CD4-positive, CD25-positive, alpha-beta regulatory T cell (primary cell): ENCODE results near the gene SLC22A2. TPM values are rescaled to one million over a fixed set of nuclear protein-coding genes. Genes with fewer than 3 reads are reported as not detected.

ENCODE experiments used
- ATAC-seq, 2 donors: fragments of 150-1000 bp; cut with Tn5 transposase; one replicate each; pipeline ENCODE4 v1.10.0; 2021; ENCODE audit warnings: low read depth in 2 of 2, moderate number of reproducible peaks in 2 of 2, moderate library complexity in 1 of 2
- DNase-seq, 3 donors: peaks; one replicate each; pipeline versions ENCODE4 v3.0.0 to v3.0.0-alpha.2; 2012 to 2022; ENCODE audit warnings: mixed read lengths in 1 of 3
- H3K27ac ChIP-seq: one replicate; pipeline ENCODE4 v1.7.0; 2013; ENCODE audit warnings: mild to moderate bottlenecking, low read length; ENCODE audit not compliant: insufficient read depth, poor library complexity, severe bottlenecking
- H3K27me3 ChIP-seq: one replicate; pipeline ENCODE4 v1.7.0; 2013; ENCODE audit warnings: low read length; ENCODE audit not compliant: control insufficient read depth, insufficient read depth
- H3K36me3 ChIP-seq: one replicate; pipeline ENCODE4 v1.7.0; 2013; ENCODE audit warnings: mild to moderate bottlenecking, low read length, moderate library complexity; ENCODE audit not compliant: control insufficient read depth, insufficient read depth
- H3K4me1 ChIP-seq: 2 replicates; pipeline ENCODE4 v1.7.0; 2013; ENCODE audit warnings: mild to moderate bottlenecking, low read length; ENCODE audit not compliant: insufficient read depth, control insufficient read depth, poor library complexity, severe bottlenecking
- H3K4me3 ChIP-seq: one replicate; pipeline ENCODE4 v1.7.0; 2013; ENCODE audit warnings: low read depth, mild to moderate bottlenecking, low read length, moderate library complexity
- H3K9me3 ChIP-seq, 2 experiments: 1 replicate in 1 of 2; 2 replicates in 1 of 2; pipeline ENCODE4 v1.7.0; 2013; ENCODE audit warnings: low read length in 2 of 2, mild to moderate bottlenecking in 1 of 2, moderate library complexity in 1 of 2; ENCODE audit not compliant: control insufficient read depth in 2 of 2
- H3K27ac Mint-ChIP-seq, 3 donors: one replicate each; pipeline ENCODE4 v1.8.0; 2020 to 2022; ENCODE audit warnings: mild to moderate bottlenecking in 3 of 3, mixed read lengths in 3 of 3, moderate library complexity in 2 of 3
- H3K27me3 Mint-ChIP-seq: one replicate; pipeline ENCODE4 v1.8.0; 2022; ENCODE audit warnings: mild to moderate bottlenecking, mixed read lengths
- H3K36me3 Mint-ChIP-seq: one replicate; pipeline ENCODE4 v1.8.0; 2020; ENCODE audit warnings: mixed read lengths
- H3K4me1 Mint-ChIP-seq, 4 donors: one replicate each; pipeline ENCODE4 v1.8.0; 2020 to 2022; ENCODE audit warnings: mixed read lengths in 4 of 4, mild to moderate bottlenecking in 1 of 4
- H3K4me3 Mint-ChIP-seq, 4 donors: one replicate each; pipeline ENCODE4 v1.8.0; 2020 to 2022; ENCODE audit warnings: mild to moderate bottlenecking in 4 of 4, mixed read lengths in 4 of 4, moderate library complexity in 3 of 4
- H3K9me3 Mint-ChIP-seq, 7 donors: one replicate each; pipeline ENCODE4 v1.8.0; 2020 to 2022; ENCODE audit warnings: mixed read lengths in 7 of 7, mild to moderate bottlenecking in 3 of 7, moderate library complexity in 2 of 7
- polyA plus RNA-seq, 4 donors: library from polyadenylated mRNA; unstranded; fragments of 300-500 nt; fragmentation: Illumina TruSeq; gene quantifications; one replicate each; pipeline ENCODE4 v1.2.3, GENCODE V29; 2021
- total RNA-seq: library from RNA; stranded (reverse); gene quantifications from one replicate; pipeline ENCODE4 v1.2.3, GENCODE V29; 2022

The SLC22A2 gene
- total and polyA plus RNA-seq, 5 donors from 2014 or later, result not detected

GRCh38 chr6:160227769-160228161 lies 30.9 kb downstream of the SLC22A2 start:
- Mint-ChIP-seq H3K4me3 (no peak overlapping the region), H3K27me3 (peaks cover 5% of the 10 kb centered on the region), H3K4me1 (no peaks in the 10 kb centered on the region), H3K36me3 (no peaks in the 10 kb centered on the region), H3K9me3 (peaks cover 0 to 8% (median 2%) of the 10 kb centered on the region in 7 donors), H3K27ac (no peak overlapping the region)
- DNase-seq (no peak), ATAC-seq (no peak)
- H3K27ac ChIP-seq, result no peak overlapping the region
- no peak overlapping the region for H3K4me3 ChIP-seq
- no peaks in the 10 kb centered on the region for H3K4me1 ChIP-seq
- H3K27me3 ChIP-seq, result no peaks in the 10 kb centered on the region
- H3K36me3 ChIP-seq, result no peaks in the 10 kb centered on the region
- H3K9me3 ChIP-seq, result no peaks in the 10 kb centered on the region

- H3K4me3 Mint-ChIP-seq, result no peak overlapping the region
- H3K27me3 Mint-ChIP-seq, result peaks cover 5% of the 10 kb centered on the region
- no peak overlapping the region for H3K27ac ChIP-seq
These were observed 31.4 kb downstream of the SLC22A2 start for GRCh38 chr6:160227038-160227768.

GRCh38 chr6:160226118-160226591 lies 32.5 kb downstream of the SLC22A2 start:
- Mint-ChIP-seq H3K4me3 (no peak overlapping the region), H3K4me1 (no peaks in the 10 kb centered on the region), H3K27me3 (peaks cover 5% of the 10 kb centered on the region), H3K27ac (peak overlapping the region in 1 of 3 donors; percentile 27), H3K36me3 (no peaks in the 10 kb centered on the region), H3K9me3 (peaks cover 0 to 8% (median 2%) of the 10 kb centered on the region in 7 donors)
- DNase-seq, result no peak
- ATAC-seq, result no peak
- H3K4me3 ChIP-seq, result no peak overlapping the region
- no peak overlapping the region for H3K27ac ChIP-seq
- H3K27me3 ChIP-seq, result no peaks in the 10 kb centered on the region
- H3K9me3 ChIP-seq, result no peaks in the 10 kb centered on the region
- H3K4me1 ChIP-seq, result no peaks in the 10 kb centered on the region
- no peaks in the 10 kb centered on the region for H3K36me3 ChIP-seq

More at GRCh38 chr6:160227038-160227768, 31.4 kb downstream of the SLC22A2 start:
- Mint-ChIP-seq H3K27ac (no peak overlapping the region), H3K4me1 (no peaks in the 10 kb centered on the region), H3K9me3 (peaks cover 0 to 8% (median 2%) of the 10 kb centered on the region in 7 donors), H3K36me3 (no peaks in the 10 kb centered on the region)
- DNase-seq (no peak), ATAC-seq (no peak)
- no peaks in the 10 kb centered on the region for H3K4me1 ChIP-seq
- no peak overlapping the region for H3K4me3 ChIP-seq
- no peaks in the 10 kb centered on the region for H3K27me3 ChIP-seq
- no peaks in the 10 kb centered on the region for H3K36me3 ChIP-seq
- no peaks in the 10 kb centered on the region for H3K9me3 ChIP-seq

GRCh38 chr6:160224639-160225237 lies 33.9 kb downstream of the SLC22A2 start:
- ATAC-seq (no peak), DNase-seq (no peak)
- H3K4me3 Mint-ChIP-seq, result no peak overlapping the region

GRCh38 chr6:160222491-160222890 lies 36.1 kb downstream of the SLC22A2 start:
- no peaks in the 10 kb centered on the region for H3K9me3 ChIP-seq
- H3K36me3 Mint-ChIP-seq, result no peaks in the 10 kb centered on the region
- no peak overlapping the region for H3K27ac Mint-ChIP-seq
- H3K27me3 Mint-ChIP-seq, result peaks cover 4% of the 10 kb centered on the region
- peaks cover 6% of the 10 kb centered on the region for H3K27me3 ChIP-seq
- no peak overlapping the region for H3K27ac ChIP-seq
- DNase-seq (no peak), ATAC-seq (no peak)
- no peaks in the 10 kb centered on the region for H3K4me1 ChIP-seq
- H3K4me3 Mint-ChIP-seq, result no peak overlapping the region
- H3K4me1 Mint-ChIP-seq, result no peaks in the 10 kb centered on the region
- H3K36me3 ChIP-seq, result no peaks in the 10 kb centered on the region
- H3K9me3 Mint-ChIP-seq, result peaks cover 0 to 3% (median 0%) of the 10 kb centered on the region in 7 donors
- no peak overlapping the region for H3K4me3 ChIP-seq

More at GRCh38 chr6:160224639-160225237, 33.9 kb downstream of the SLC22A2 start:
- Histone ChIP-seq H3K36me3 (no peaks in the 10 kb centered on the region), H3K27ac (no peak overlapping the region), H3K27me3 (no peaks in the 10 kb centered on the region), H3K4me3 (no peak overlapping the region), H3K4me1 (no peaks in the 10 kb centered on the region), H3K9me3 (no peaks in the 10 kb centered on the region)
- Mint-ChIP-seq H3K36me3 (no peaks in the 10 kb centered on the region), H3K27me3 (peaks cover under 1% of the 10 kb centered on the region), H3K9me3 (peaks cover 0 to 5% (median 2%) of the 10 kb centered on the region in 7 donors), H3K4me1 (no peaks in the 10 kb centered on the region), H3K27ac (no peak overlapping the region)

- Histone ChIP-seq H3K27ac (no peak overlapping the region), H3K36me3 (no peaks in the 10 kb centered on the region), H3K9me3 (no peaks in the 10 kb centered on the region), H3K4me3 (no peak overlapping the region), H3K27me3 (peaks cover 9% of the 10 kb centered on the region), H3K4me1 (no peaks in the 10 kb centered on the region)
- Mint-ChIP-seq H3K36me3 (no peaks in the 10 kb centered on the region), H3K9me3 (peaks cover 0 to 5% (median 0%) of the 10 kb centered on the region in 7 donors), H3K27ac (no peak overlapping the region), H3K4me3 (no peak overlapping the region), H3K4me1 (no peaks in the 10 kb centered on the region), H3K27me3 (peaks cover 4% of the 10 kb centered on the region)
- DNase-seq (no peak), ATAC-seq (no peak)
These were observed 36.7 kb downstream of the SLC22A2 start for GRCh38 chr6:160221918-160222317.

GRCh38 chr6:160221423-160221822 lies 37.2 kb downstream of the SLC22A2 start:
- H3K36me3 Mint-ChIP-seq, result no peaks in the 10 kb centered on the region

More at GRCh38 chr6:160221423-160221822, 37.2 kb downstream of the SLC22A2 start:
- DNase-seq, result peak in 1 of 3 donors; percentile 2
- H3K4me1 ChIP-seq, result no peaks in the 10 kb centered on the region
- no peak overlapping the region for H3K4me3 ChIP-seq
- peaks cover 4% of the 10 kb centered on the region for H3K27me3 Mint-ChIP-seq
- no peaks in the 10 kb centered on the region for H3K4me1 Mint-ChIP-seq
- H3K27ac Mint-ChIP-seq, result peak overlapping the region in 1 of 3 donors; percentile 61
- no peaks in the 10 kb centered on the region for H3K9me3 ChIP-seq
- peaks cover 9% of the 10 kb centered on the region for H3K27me3 ChIP-seq
- H3K36me3 ChIP-seq, result no peaks in the 10 kb centered on the region
- peaks cover 0 to 5% (median 0%) of the 10 kb centered on the region in 7 donors for H3K9me3 Mint-ChIP-seq
- ATAC-seq, result no peak
- H3K27ac ChIP-seq, result no peak overlapping the region
- no peak overlapping the region for H3K4me3 Mint-ChIP-seq
